NCI-H345 treated with DMSO at 0.1 percent for 48 hours (cell line): ENCODE data around the gene RASA3.

Experiments used
- DNase-seq: peaks from one replicate; lab custom pipeline; 2025; ENCODE audit not compliant: unreplicated experiment; lab: John Stamatoyannopoulos, UW

RASA3 gene

DNA sequence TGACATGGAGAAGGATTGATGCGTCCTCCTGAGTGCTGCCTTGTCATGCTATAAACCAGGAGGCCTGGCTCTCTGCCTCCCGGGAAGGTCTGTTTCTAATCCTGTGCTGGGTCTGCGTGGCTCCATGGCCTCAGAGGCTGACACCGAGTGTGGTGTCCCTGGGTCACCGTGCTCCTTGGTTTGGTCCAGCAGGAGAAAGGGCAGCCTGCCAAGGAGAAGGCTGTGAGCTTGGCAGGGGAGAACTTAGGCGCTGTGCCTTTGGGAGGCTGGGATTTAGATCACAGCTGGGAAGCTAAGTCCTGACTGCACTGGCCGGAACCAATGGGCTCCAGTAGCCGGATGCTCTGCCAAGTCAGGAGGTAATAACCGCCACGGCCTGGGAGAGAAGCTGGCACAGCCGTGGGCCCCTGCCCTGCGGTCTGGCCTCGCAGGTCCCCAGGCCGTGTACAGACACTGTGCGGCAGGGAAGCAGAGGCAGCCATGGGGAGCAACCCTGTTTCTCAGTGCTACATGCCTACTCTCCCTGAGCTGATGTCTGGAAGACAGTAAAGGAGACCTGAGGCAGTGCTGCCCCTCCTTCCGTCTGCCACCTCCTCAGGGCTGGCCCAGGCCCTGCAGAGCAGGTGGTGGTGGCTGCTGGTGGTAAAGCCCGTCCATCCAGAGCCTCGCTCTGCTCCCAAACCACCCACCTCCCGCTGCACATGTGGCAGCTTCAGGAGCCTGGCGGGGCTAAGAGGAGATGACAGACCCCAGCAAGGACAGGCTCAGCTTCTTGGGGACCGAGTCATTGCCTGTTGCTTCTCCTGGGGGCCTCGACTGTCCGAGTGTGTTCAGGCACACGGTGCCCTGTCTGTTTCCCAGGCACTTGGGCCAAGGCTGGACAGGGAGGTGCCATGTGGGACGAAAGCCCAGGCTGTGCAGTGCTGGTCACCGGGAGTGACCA, 203.5 kb downstream of the RASA3 start:
- DNase-seq = no peak
